Measurements from ENCODE around the gene ARL4D. TPM values are rescaled to one million over a fixed set of nuclear protein-coding genes. Genes with fewer than 3 reads are reported as not detected.
A peak's percentile ranks its signal among the peaks of the same experiment; 100 is the strongest.
"Not testable (repeated sequence)": the region's sequence is repeated elsewhere in the genome, so short reads cannot be mapped to it uniquely, and the experiment has no call there.

The ARL4D gene
- total RNA-seq, result 4.4 TPM
- long read RNA-seq, transcript ARL4D-201 (2 exons, 1,612 nt), result major isoform, 6 of 10 reads
- long read RNA-seq, partial matches to known transcripts, result 4 of 10 reads
- long read RNA-seq, other reads (novel, unspliced or antisense), result 0 of 10 reads

DNA sequence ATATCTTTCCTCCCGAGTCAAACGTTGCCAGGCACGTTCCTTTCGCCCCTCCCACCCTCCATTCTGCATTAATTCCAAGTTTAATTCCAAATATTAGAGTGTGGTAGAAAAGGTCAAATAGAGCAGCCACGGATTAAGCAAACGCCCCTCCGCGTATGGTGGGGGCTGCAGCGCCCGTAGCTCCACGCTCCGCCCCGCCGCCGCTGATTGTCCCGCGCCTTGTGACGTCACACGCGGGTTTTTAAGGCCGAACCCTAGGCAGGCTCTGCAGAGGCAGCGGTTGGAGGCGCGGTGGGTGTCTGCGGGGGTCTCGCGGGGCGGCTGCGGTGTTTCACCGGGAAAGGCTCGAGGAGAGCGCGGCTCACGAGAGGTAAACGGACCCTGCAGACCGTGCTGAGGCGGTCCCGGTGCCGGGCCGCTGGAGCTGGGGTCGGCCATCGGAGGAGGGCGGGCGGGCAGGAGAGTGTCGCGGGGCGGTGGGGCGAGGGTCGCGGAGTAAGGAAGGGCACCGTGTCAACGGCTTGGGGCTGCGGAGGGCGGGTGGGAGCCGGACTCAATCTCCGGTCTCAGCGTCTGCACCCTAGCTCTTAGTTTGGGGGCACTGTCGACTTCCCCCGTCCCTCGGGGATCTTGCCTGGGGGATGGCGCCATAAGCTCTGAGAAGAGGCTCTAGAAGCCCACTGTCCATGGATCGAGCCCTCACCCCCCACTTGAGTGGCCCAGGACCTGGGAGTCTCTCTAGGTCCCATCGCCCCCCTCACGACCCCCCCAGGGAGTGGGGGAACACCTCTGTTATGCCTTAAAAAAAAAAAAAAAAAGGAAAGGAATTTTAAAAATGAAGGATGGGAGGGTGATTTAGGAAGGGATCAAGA, at the start of gene ARL4D:
Gene ARL4D (plus strand): TSS at position 270 of the 872 bp plus-strand sequence. CDS start 740 bp downstream, outside the sequence.
- DNase-seq (ENCODE audit: low spot score), result peak; percentile 96
- intact Hi-C loops (cut with DNase I), result no loop called here

- no peak for DNase-seq (ENCODE audit: low spot score)
- intact Hi-C loops (cut with DNase I), result no loop called here
Measured at GRCh38 chr17:43349142-43349541, 49.7 kb upstream of the ARL4D start.

- intact Hi-C loops (cut with DNase I), result no loop called here
Measured at GRCh38 chr17:43350888-43351361, 47.9 kb upstream of the ARL4D start.

DNA sequence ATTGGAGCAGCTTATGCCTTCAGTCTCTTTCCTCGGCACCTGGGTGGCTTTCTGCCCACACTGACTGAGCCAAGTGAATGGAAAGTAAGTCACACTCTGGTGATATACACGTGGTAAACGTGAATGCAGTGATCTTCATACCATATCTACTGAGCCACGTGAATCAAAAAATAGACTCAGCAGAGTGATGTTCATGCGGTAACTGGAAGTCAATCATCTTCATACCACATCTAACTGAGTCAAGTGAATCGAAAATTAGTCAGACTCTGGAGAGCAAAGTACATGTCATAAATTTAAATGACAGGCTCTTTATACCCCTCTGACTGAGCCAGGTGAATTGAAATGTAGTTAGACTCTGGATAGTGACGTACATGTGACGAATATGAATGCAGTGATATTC, 47.1 kb upstream of the ARL4D start:
- intact Hi-C loops (cut with DNase I), result no loop called here
- no peak for DNase-seq (ENCODE audit: low spot score)

More at GRCh38 chr17:43350888-43351361, 47.9 kb upstream of the ARL4D start:
- DNase-seq (ENCODE audit: low spot score), result no peak

- intact Hi-C loops (cut with DNase I), result no loop called here
- DNase-seq (ENCODE audit: low spot score), result no peak
Measured at GRCh38 chr17:43352579-43353331, 46.0 kb upstream of the ARL4D start.

- intact Hi-C loops (cut with DNase I), result no loop called here
Measured at GRCh38 chr17:43353393-43353792, 45.4 kb upstream of the ARL4D start.

DNA sequence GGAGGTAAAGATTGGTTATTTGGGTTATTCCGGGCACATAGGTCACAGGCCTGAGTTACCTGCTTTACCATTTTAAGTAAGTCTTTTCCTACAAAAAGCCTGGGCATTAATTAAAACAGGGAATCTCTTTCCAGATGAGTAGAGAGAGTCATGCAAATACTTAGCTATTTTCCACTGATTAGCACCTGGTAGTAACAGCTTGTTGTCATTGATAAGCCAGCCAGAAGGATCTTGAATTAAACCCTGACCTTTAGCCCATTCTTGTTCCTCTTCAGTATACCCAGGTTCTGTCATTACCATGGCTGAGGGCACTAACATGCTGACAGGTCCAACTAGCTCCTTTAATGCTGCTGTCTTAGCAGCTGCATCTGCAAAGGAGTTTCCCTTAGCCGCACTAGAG, 44.4 kb upstream of the ARL4D start:
- DNase-seq (ENCODE audit: low spot score), result no peak
- intact Hi-C loops (cut with DNase I), result no loop called here

More at GRCh38 chr17:43353393-43353792, 45.4 kb upstream of the ARL4D start:
- no peak for DNase-seq (ENCODE audit: low spot score)

GRCh38 chr17:43356450-43356849, 42.3 kb upstream of the ARL4D start:
- no peak for DNase-seq (ENCODE audit: low spot score)
- intact Hi-C loops (cut with DNase I), result no loop called here

DNA sequence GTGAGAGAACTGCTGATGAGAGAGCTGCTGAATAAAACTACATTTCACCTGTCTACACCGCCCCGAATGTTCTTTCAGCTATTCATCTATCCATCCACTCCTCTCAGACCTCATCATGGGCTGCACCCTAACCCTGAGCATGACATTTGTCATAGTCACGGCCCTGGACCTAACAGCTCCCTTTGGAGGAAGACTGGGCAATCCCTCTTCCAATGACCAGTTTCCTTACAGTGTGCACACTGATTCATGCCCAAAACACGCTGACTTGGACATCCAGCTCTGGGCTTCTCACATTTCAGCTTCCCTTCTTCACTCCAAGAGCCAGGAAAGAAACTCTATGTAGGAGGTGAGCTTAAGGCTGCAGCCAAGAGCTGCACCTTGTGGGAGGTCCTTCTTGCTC, 41.8 kb upstream of the ARL4D start:
- intact Hi-C loops (cut with DNase I), result no loop called here
- no peak for DNase-seq (ENCODE audit: low spot score)

DNA sequence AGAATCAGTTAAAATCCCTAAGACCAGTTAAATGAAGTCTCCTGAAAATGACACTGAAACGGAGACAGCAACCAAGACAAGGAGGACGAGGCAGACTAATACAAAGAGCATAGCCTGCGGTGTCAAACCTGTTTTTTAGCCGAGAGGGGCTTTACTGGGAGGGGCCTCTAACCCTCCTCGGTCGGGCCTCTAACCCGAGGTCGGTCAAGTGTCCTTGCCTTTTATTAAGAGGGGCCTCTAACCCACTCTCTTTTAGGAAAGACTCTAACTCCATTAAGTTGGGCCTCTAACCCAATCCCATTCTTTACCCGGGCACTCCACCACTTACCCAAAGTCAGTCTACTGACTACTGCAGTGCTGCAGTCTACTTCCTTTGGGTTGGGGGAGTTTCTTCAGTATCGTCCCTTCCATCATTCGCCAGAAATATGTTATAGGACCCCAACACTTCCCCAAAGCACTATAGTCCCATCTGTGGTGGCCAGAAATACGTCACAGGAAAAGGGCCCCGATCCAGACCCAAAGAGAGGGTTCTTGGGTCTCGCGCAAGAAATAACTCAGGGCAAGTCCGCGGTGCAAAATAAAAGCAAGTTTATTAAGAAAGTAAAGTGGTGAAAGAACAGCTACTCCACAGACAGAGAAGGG, 39.2 kb upstream of the ARL4D start:
- intact Hi-C loops (cut with DNase I), result no loop called here
- DNase-seq (ENCODE audit: low spot score), result no peak

GRCh38 chr17:43360376-43360738, 38.4 kb upstream of the ARL4D start:
- intact Hi-C loops (cut with DNase I), result no loop called here
- DNase-seq (ENCODE audit: low spot score), result no peak

- intact Hi-C loops (cut with DNase I), result no loop called here
- peak; percentile 92 for DNase-seq (ENCODE audit: low spot score)
Measured at GRCh38 chr17:43360739-43361505, 37.9 kb upstream of the ARL4D start.

- intact Hi-C loops (cut with DNase I), result no loop called here
- no peak for DNase-seq (ENCODE audit: low spot score)
Measured at GRCh38 chr17:43363181-43363925, 35.4 kb upstream of the ARL4D start.

DNA sequence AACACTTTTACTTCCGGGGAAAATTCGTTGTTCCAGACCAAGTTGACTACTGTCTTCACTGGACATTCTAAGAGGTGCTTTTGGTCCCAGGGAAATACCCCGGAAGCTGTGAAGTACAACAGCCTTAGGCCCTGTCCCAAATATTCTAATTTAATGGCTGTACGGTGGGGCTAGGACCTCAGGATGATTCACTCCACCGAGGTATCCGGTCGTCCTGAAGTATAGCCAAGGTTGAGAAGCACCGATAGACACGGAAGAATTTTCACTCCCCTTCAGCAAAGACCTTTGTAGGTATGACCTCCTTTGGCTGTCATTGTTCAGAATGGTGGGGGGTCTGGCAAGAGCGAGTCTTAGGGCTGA, 34.9 kb upstream of the ARL4D start:
- intact Hi-C loops (cut with DNase I), result no loop called here
- no peak for DNase-seq (ENCODE audit: low spot score)

DNA sequence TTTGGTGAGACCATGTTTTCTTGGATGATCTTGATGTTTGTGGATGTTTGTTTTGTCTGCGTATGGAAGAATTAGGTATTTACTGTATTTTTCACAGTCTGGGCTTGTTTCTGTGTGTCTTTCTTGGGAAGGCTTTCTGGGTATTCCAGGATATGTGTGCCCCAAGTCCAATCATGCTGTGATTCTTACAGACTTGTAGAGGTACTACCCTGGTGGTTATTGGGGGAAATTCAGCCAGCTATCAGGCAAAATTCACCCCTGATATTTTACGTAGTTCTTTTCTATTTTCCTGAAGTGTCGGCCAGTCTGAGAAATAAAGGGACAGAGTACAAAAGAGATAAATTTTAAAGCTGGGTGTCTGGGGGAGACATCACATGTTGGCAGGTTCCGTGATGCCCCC, 33.4 kb upstream of the ARL4D start:
- DNase-seq (ENCODE audit: low spot score), result no peak
- intact Hi-C loops (cut with DNase I), result no loop called here

- DNase-seq (ENCODE audit: low spot score); intact Hi-C loops (cut with DNase I): not testable (repeated sequence)
Measured at GRCh38 chr17:43365921-43366320, 32.9 kb upstream of the ARL4D start.

DNA sequence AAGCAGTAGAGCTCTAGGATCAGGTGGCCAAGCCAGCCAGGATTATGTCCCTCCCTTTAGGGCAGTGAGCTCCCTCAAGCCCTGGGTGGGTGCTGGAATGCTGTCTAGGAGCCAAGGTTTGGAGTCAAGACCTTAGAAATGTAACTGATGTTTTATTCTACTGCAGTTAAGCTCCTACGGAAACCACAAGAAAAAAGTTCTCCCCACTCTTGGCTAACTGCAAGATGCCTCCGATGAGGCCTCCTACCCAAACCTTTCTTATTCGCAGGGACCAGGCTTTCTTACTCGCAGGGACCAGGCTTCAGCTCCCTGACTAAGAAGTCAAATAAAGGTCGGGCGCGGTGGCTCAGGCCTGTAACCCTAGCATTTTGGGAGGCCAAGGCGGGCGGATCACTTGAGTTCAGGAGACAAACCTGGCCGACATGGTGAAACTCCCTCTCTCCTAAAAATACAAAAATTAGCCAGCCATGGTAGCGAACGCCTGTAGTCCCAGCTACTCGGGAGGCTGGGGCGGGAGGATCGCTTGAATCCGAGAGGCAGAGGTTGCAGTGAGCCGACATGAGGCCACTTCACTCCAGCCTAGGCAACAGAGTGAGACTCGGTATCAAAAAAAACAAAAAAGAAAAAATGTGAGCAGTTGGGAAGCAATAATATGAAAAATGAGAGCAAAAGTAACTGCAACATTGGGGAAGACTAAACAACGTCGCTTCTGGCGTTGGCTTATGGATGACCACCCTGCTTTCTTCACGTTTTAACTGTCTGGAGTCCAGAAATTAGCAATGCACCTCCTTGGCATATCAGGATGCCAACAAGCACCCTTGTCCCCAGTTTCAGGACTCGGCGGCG, 31.7 kb upstream of the ARL4D start:
- intact Hi-C loops (cut with DNase I), result no loop called here
- DNase-seq (ENCODE audit: low spot score), result no peak

GRCh38 chr17:43367737-43368242, 31.0 kb upstream of the ARL4D start:
- intact Hi-C loops (cut with DNase I), result no loop called here
- DNase-seq (ENCODE audit: low spot score), result no peak
